SJCRH30 (cell line): Measurements from ENCODE around the gene NOM1. TPM values are rescaled to one million over a fixed set of nuclear protein-coding genes. Genes with fewer than 3 reads are reported as not detected.

Source experiments
- DNase-seq, 2 experiments: peaks; one replicate each; pipeline ENCODE4 v3.0.0-alpha.2; 2015 to 2020
- H3K27ac ChIP-seq: fragments of 250-450 bp; sonication (Bioruptor Pico); 2 replicates; pipeline ENCODE4 v1.5.1; 2020; ENCODE audit warnings: mild to moderate bottlenecking, moderate library complexity
- H3K27me3 ChIP-seq: fragments of 250-450 bp; sonication (Bioruptor Pico); 2 replicates; pipeline ENCODE4 v1.5.1; 2020; ENCODE audit warnings: mild to moderate bottlenecking, moderate library complexity
- H3K36me3 ChIP-seq: fragments of 250-450 bp; sonication (Bioruptor Pico); 2 replicates; pipeline ENCODE4 v1.5.1; 2020; ENCODE audit warnings: mild to moderate bottlenecking, moderate library complexity
- H3K4me1 ChIP-seq: fragments of 250-450 bp; sonication (Bioruptor Pico); 2 replicates; pipeline ENCODE4 v1.5.1; 2020; ENCODE audit warnings: mild to moderate bottlenecking, moderate library complexity
- H3K4me3 ChIP-seq: fragments of 250-450 bp; sonication (Bioruptor Pico); 2 replicates; pipeline ENCODE4 v1.5.1; 2020; ENCODE audit warnings: mild to moderate bottlenecking, moderate library complexity
- H3K9me3 ChIP-seq: fragments of 250-450 bp; sonication (Bioruptor Pico); replicated peaks from 2 replicates; pipeline ENCODE4 v1.5.1; 2020; ENCODE audit warnings: mild to moderate bottlenecking, moderate library complexity
- total RNA-seq: library from RNA; depleted of rRNA; stranded (reverse); fragments of >200 nt; shearing (Covaris generic); gene quantifications from 2 replicates; pipeline ENCODE4 v1.2.3, GENCODE V29; 2014

The NOM1 gene
- total RNA-seq, 1 experiment from 2014 or later, result 29.9 TPM

DNA sequence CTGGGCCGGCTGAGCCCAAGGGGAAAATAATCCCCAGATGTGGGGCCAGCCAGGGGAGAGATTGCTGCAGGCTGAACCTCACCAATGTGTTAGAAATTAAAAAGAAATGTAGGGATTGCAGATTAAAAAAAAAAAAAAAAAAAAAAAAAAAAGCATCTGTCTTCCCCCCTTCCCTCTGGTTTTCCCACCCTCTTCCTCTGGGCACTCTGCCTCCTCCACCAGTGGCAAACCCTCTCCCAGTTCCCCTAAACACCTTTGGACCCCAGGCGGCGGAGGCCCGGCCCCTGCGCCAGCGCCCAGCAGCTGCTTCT lies 53.9 kb downstream of the NOM1 start:
- no peak overlapping the region for H3K4me3 ChIP-seq
- no peak overlapping the region for H3K27ac ChIP-seq
- H3K27me3 ChIP-seq, result no peaks in the 10 kb centered on the region
- no peaks in the 10 kb centered on the region for H3K4me1 ChIP-seq
- H3K9me3 ChIP-seq, result 0 out of 2 replicates have a peak, but pooled peaks cover 2% of the 10 kb centered on the region
- H3K36me3 ChIP-seq, result no peaks in the 10 kb centered on the region
- DNase-seq, result no peak

DNA sequence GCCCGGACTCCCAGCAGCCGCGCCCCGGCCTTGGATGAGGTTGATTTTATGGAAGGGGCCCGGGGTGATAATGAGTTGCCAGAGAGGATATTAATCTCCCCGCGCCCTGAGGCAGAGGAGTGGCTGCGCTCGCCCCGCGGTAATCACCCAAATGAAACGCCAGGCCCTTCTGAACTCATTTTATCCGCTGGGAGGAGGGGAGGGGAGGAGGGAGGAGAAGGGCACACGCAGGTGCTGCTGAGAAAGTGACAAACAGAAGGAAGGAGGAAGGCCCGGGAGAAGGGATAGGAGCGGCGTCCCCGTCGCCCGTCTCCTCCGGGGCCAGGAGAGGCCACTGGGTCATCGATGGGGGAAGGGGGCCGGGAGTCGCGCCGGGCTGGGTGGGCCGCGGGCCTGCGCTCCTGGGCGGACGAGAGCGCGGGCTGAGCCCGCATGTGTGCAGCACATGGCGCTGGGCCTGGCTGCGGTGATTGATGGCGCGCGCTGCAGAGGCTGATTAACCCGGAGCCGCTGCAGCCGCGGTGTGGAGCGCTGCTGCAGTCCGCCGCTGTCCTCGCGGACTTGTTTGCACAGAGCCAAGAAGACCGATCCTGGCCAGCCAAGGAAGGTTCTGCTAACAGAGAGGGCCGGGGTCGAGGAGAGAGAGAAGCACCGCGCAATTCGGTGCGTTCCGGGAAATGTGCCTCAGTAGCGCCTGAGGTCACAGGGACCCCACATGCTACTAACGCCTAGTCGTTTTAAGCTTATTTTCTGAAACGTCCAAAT lies 54.4 kb downstream of the NOM1 start:
- Histone ChIP-seq H3K27ac (no peak overlapping the region), H3K27me3 (peaks cover 5% of the 10 kb centered on the region), H3K9me3 (0 out of 2 replicates have a peak, but pooled peaks cover 2% of the 10 kb centered on the region), H3K36me3 (no peaks in the 10 kb centered on the region), H3K4me1 (no peaks in the 10 kb centered on the region; the same call in 1 of the 2 replicates), H3K4me3 (no peak overlapping the region)
- DNase-seq, result no peak

DNA sequence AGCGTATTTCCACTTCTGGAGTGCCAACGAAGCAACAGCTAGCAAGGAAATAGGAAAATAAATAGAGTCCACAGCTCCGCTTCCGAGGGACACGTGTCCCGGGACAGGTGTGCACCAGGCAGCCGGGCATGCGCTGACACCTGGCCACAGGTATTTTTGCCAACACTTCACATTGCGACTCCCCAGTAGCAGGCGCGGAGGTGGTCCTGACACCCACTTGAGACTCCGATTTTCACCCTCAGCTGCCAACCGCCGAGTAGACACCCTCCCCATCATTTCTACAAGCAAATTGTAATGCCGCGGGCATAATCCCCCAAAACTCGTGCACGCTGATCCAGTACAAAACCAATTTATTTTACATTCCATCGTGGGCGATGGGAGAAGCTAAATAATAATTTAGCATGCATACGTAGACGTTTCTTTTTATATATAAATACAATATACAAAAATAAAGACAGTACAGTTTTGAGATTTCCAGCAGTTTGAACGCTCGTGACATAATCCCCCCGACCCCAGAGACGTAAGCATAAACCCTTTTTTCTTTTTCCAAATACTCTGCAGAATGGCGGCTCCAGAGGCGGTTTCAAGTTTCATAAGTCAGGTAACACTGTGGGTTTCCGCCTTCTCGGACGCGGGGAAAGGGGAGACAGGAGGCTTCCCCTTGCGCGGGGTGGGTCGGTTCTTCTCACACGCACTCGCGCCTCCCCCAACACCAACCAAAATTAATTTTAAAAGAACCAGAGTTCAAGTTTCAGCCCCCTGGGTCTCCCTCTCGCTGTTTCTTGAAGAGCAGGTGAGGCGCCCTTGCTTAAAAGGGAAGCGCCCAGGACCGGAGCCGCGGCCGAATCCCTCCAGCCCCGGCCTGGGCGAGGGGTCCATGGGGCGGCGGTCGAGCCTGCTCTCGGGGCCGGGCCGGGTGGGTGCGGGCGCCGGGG lies 55.3 kb downstream of the NOM1 start:
- Histone ChIP-seq H3K4me1 (peaks cover 3% of the 10 kb centered on the region), H3K4me3 (no peak overlapping the region), H3K27me3 (peaks cover 11% of the 10 kb centered on the region), H3K36me3 (no peaks in the 10 kb centered on the region), H3K9me3 (0 out of 2 replicates have a peak, but pooled peaks cover 2% of the 10 kb centered on the region), H3K27ac (no peak overlapping the region)
- no peak for DNase-seq

DNA sequence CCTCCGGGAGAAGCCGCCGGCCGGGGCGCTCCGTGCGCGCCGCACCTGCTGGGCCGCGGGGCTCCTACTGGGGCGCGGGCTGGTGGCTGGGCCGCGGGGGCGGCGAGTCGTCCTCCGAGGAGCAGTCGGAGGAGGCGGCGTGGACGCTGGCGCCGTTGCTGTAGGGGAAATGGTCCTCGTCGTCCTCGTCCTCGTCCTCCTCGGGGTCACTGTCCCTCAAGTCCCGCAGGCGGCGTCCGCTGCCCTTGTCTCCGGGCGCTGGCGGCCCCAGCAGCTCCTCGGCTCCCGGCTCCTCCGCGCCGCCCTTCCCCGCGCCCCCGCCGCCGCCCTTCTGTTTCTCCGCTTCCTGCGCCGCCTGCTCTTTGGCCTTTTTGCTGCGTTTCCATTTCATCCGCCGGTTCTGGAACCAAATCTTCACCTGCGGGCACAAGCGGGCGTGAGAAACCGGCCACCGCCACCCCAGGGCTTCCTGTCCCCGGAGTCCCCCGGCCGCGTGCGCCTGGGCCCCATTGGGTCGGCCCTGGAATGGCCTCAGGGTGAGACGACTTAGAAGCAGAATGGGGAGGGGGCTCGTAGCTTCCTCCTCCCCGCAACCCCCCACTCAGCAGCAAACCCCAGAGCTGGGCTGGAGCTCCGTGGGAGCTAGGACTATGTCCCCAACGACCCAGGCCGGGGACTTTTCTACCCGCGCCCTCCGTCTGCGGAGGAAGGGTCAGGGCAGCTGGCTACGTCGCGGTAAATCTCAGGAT lies 56.1 kb downstream of the NOM1 start:
- Histone ChIP-seq H3K36me3 (no peaks in the 10 kb centered on the region), H3K4me1 (peaks cover 3% of the 10 kb centered on the region), H3K4me3 (no peak overlapping the region), H3K27ac (no peak overlapping the region), H3K9me3 (0 out of 2 replicates have a peak, but pooled peaks cover 2% of the 10 kb centered on the region), H3K27me3 (peaks cover 11% of the 10 kb centered on the region)
- no peak for DNase-seq

DNA sequence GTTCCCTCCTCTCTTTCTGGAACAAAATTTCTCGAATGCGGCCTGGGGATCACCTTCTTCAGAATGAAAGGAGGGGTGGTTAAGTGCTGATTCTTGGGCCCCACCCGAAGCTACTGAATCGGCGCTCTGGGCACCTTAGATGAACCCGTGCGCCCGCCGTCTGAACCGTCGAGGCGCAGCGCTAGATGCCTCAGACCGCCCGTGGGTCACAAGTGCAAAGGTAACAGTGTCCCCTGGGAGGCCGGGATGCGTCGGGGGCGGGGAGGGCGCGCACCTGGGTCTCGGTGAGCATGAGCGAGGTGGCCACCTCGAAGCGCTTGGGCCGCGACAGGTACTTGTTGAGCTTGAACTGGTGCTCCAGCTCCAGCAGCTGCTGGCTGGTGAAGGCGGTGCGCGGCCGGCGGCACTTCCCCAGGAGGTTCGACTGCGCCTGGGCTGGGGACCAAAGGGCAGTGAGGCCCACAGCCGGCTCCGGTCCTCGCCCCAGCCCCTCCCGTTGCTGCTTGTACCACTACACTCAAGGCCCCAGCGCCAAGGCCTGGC lies 56.8 kb downstream of the NOM1 start:
- H3K27ac ChIP-seq, result no peak overlapping the region
- no peak overlapping the region for H3K4me3 ChIP-seq
- H3K27me3 ChIP-seq, result peaks cover 13% of the 10 kb centered on the region
- H3K36me3 ChIP-seq, result no peaks in the 10 kb centered on the region
- DNase-seq, result no peak
- H3K9me3 ChIP-seq, result 0 out of 2 replicates have a peak, but pooled peaks cover 2% of the 10 kb centered on the region
- peaks cover 3% of the 10 kb centered on the region for H3K4me1 ChIP-seq

DNA sequence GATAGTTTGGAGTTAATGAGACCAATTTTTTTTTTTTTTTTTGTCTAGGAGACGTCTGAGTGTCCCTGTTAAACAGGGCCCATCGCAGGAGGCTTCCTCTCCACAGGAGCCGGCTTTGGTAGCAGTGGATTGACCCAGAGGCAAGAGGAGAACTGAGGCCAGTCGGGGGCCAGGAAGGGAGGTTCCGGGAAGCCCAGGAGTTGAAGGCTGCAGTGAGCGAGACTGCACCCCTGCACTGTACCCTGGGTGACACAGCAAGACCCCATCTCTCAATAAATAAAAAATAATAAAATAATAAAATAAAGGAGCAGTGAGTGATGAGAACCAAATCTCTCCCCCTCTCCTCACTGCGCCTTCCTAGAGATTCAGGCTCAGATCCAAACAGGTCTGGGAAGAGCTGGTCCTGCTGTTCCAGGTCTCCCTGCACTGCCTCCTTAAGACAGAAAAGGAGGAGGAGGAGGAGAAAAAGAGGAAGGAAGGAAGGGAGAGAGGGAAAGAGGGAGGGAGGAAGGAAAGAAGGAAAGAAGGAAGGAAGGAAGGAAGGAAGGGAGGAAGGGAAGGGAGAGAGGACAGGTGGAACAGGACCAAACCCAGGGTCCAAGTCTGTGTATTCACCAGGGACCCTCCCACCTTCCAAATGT lies 57.4 kb downstream of the NOM1 start:
- H3K27ac ChIP-seq, result no peak overlapping the region
- no peaks in the 10 kb centered on the region for H3K36me3 ChIP-seq
- peaks cover 3% of the 10 kb centered on the region for H3K4me1 ChIP-seq
- H3K4me3 ChIP-seq, result no peak overlapping the region
- no peak for DNase-seq
- H3K27me3 ChIP-seq, result peaks cover 20% of the 10 kb centered on the region
- 0 out of 2 replicates have a peak, but pooled peaks cover 2% of the 10 kb centered on the region for H3K9me3 ChIP-seq

DNA sequence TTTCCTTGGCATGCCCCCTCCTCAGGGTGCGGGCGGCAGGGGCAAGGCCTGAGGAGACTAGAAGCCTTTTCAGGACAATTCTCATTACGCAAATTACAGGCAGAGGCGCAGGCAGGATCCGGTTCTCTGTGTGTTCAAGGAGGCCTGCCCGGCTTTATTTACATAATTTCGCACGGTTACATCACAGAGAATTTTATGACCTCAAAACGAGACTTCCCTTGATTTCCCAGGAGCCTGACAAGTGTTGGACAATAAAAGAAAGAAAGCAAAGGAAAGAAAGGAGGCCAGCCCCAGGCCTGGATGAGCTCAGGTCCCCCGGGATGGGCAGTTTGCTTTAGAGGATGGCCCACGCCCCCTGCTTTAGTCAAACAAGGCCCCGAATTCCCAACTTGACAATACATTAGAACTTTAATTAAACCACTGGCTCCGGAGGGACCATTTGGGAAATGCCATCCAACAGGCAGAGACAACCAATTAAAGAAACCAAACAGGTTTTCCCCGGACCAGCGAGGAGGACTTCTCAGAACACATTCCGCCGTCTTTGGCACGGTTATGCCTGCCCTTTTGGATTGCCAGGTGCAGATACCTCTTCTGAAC lies 58.1 kb downstream of the NOM1 start:
- H3K9me3 ChIP-seq, result 0 out of 2 replicates have a peak, but pooled peaks cover 2% of the 10 kb centered on the region
- no peak overlapping the region for H3K4me3 ChIP-seq
- DNase-seq, result no peak
- peaks cover 3% of the 10 kb centered on the region for H3K4me1 ChIP-seq
- H3K27ac ChIP-seq, result no peak overlapping the region
- H3K27me3 ChIP-seq, result peaks cover 20% of the 10 kb centered on the region
- no peaks in the 10 kb centered on the region for H3K36me3 ChIP-seq

DNA sequence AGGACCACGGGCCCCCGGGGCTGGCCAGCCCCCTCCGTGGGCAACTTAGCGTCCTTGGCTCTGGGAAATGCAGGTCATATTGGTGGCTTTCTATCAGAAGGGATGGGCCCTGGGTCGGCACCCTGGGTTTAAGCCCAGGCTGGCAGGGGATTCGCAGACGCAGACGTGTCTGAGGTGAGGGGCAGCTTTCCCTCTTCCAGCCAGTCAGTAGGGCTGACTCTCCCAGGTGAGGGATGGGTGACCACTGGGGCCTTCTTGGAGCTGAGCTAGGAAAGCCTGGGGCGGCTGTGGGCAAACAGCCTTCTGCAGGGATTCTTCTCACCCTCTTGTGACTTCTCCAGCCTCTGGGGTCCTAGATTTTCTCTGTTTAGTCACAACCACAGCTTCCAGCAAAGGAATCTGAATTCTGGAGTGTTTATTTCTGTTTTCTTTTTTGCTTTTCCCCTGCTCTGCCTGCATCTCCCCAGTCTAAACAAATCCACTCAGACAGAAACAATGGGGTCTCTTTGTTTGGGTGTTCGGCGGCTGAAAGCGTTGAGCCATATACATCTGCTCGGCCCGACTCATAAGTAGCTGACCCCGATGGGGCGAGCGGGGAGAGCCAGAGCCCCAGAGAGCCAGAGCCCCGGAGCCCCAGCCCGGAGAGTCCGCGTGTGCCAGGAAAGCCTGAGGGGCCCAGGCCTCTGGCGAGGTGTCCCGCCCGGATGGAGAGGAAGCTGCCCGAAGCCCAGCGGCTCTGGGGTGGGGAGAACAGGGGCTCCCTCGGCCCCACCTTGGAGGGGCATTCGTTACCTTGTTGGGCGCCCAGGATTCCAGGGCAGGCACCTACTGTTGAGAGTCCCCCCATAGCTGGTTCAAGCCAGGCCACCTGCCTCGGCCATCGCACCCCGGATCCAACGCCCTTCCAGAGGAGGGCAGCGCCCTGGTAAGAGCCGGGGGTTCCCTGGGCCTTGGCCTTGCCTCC lies 59.0 kb downstream of the NOM1 start:
- Histone ChIP-seq H3K9me3 (0 out of 2 replicates have a peak, but pooled peaks cover 2% of the 10 kb centered on the region), H3K4me1 (peaks cover 3% of the 10 kb centered on the region), H3K36me3 (no peaks in the 10 kb centered on the region), H3K27me3 (peaks cover 20% of the 10 kb centered on the region), H3K4me3 (no peak overlapping the region; the same call in 1 of the 2 replicates), H3K27ac (no peak overlapping the region)
- DNase-seq, result peak in 1 of 2 experiments; percentile 23

DNA sequence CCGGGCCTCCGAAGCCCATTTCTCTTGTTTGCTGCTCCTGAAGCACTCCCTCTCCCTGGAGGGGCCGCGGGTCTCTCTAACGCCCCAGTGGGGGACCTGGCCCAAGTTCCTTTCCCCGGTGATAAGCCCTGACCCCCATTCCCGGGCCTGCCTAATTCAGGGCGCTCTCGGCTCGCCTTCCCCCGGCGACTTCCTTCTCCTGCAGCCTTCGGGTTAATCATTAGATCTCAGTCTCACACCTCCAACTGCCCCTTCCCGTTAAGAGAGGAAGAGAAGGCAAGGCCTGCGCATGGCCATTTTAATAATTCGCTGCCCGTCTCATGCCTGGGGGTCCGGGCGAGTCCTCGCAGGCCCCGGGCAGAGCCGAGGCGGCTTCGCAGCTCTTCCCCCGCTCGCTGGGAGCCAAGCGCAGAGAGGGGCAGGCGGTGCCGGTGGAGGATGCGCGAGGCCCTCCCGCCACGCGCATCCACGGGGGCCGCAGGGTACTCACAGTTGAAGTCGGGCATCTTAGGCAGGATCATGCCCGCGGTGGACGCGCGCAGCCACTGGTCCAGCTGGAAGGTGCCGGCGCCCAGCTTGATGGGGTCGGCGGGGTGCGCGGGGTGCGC lies 59.8 kb downstream of the NOM1 start:
- Histone ChIP-seq H3K27ac (no peak overlapping the region), H3K27me3 (peaks cover 22% of the 10 kb centered on the region), H3K4me3 (peak overlapping the region; percentile 54), H3K4me1 (peaks cover 3% of the 10 kb centered on the region), H3K36me3 (no peaks in the 10 kb centered on the region), H3K9me3 (0 out of 2 replicates have a peak, but pooled peaks cover 2% of the 10 kb centered on the region)
- no peak for DNase-seq

DNA sequence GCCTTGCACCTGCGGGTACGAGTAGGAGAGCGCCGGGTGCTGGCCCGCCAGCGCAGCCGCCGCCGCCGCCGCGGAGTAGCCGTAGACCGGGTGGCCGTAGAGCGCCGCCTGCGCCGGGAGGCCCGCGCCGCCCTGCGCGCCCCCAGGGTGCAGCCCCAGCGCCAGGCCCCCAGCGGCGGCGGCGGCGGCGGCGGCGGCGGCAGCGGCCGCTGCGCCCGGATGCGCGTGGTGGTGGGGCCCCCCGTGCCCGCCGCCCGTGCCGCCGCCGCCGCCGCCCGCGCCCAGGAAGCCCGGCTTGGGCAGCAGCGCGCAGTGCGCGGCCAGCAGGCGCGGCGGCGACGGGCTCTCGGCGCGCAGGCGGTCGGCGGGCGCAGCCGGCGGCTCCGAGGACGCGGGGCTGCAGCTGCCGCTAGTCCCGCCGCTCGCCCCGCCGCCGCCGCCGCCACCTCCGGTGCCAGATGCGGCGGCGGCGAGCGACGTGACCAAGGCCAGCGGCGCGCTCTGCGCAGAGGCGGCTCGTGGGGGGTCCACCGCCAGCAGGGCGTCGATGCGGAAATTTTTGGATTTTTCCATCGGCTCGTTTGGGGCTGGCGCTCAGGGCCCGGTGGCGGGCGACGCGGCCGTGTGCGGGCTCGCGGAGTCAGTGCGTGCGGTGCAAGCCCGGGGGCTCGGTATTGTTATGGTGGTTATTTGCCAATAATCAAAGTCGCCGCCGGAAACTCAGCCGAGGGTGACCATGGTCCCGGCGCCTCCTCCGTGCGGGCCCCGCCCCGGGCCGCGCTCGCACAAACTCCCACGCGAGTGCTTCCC lies 60.5 kb downstream of the NOM1 start:
- peak overlapping the region; percentile 8; the same call in 1 of the 2 replicates for H3K27ac ChIP-seq
- DNase-seq, result peak in 1 of 2 experiments; percentile 36
- peak overlapping the region; percentile 95 for H3K4me3 ChIP-seq
- H3K36me3 ChIP-seq, result no peaks in the 10 kb centered on the region
- peaks cover 22% of the 10 kb centered on the region for H3K27me3 ChIP-seq
- no peaks in the 10 kb centered on the region for H3K9me3 ChIP-seq
- peaks cover 3% of the 10 kb centered on the region for H3K4me1 ChIP-seq

DNA sequence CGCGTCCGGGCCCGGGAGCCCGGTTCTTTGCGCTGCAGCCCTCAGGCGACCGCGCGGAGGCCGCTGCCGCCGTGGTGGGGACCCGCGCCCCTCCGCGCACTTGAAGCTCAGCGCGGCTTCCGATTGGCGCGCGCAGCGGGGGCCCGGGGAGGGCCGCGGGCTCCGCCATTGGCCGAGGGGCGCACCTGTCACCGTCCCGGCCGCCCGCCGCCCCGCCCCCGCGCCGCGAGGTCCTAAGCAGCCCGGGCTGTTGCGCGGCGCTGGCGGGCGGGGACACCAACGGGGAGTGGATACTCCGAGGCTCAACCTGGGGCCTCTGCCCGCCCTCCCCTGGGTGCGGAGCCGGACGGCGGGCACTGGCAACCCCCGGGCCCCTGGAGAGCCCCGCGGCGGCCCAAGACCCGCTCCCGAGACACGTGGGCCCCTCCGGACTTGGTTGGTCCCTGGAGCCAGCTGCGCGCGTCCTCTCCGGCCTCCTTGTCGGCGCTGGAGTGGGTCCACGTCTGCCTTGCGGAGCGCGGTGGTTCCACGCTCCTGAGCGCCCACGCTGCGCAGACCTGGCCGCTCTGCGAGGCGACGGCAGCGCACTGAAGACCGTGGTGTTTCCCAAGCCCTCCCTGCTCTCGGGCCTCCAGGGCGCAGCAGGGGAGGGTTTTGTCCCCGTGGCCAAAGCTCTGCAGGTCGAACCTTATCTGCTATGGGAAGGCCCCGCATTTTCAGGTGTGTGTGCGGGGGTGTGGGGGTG lies 61.2 kb downstream of the NOM1 start, which contains the start of gene MNX1:
TSS of gene MNX1 (minus strand) at position 76 of the 745 bp plus-strand sequence. CDS start 313 bp downstream, outside the sequence.
- peak; percentile 87 to 92 for DNase-seq
- H3K4me3 ChIP-seq, result peak within 1 kb of the TSS; percentile 95
- H3K4me1 ChIP-seq, result peaks cover 3% of the 10 kb centered on the region
- H3K27me3 ChIP-seq, result peaks cover 22% of the 10 kb centered on the region
- no peaks in the 10 kb centered on the region for H3K9me3 ChIP-seq
- H3K36me3 ChIP-seq, result no peaks in the 10 kb centered on the region
- peak within 1 kb of the TSS; percentile 8; the same call in 1 of the 2 replicates for H3K27ac ChIP-seq
